RCC 7860 (cell line): ENCODE results near the gene NEURL3.

Experiments
- DNase-seq: peaks from one replicate; pipeline ENCODE4 v3.0.0-alpha.2; 2015; ENCODE audit warnings: low spot score
- FAIRE-seq: peaks from 2 replicates; lab custom pipeline; 2012; peaks lifted over from hg19 to GRCh38; lab: Jason Lieb, UNC

NEURL3 gene

DNA sequence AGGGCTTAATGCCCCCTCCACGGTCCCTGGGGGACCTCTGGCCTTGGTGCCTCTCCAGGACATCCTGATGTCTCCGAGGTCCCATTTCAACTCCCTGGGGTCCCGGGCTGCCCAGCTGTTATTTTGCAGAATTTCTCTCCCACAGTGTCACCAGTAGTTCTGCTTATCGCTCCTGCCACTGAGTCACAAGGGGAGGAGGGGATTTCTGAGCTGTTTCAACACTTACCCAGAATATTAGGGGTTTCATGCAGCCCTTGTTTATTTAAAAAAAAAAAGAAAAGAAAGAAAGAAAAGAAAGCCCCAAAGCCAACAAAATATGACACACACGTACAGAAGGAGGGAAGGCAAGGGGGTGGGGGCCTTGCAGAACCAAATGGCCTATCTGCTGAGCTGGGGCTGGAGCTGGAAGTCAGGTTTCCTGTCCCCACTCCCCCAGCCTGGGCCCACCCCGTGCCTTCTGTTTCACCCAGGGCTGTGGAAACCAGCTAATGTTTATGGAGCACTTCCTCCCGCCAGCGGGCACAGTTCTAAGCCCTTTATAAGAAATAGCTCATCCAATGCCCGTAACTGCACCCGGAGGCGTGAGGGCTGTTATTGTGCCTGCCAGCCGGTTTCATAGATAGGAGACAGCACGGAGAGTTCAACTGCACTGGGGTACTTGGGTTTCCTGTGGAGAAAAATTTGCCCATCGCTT is 23.0 kb upstream of the NEURL3 start:
- no peak for FAIRE-seq
- DNase-seq, result no peak

DNA sequence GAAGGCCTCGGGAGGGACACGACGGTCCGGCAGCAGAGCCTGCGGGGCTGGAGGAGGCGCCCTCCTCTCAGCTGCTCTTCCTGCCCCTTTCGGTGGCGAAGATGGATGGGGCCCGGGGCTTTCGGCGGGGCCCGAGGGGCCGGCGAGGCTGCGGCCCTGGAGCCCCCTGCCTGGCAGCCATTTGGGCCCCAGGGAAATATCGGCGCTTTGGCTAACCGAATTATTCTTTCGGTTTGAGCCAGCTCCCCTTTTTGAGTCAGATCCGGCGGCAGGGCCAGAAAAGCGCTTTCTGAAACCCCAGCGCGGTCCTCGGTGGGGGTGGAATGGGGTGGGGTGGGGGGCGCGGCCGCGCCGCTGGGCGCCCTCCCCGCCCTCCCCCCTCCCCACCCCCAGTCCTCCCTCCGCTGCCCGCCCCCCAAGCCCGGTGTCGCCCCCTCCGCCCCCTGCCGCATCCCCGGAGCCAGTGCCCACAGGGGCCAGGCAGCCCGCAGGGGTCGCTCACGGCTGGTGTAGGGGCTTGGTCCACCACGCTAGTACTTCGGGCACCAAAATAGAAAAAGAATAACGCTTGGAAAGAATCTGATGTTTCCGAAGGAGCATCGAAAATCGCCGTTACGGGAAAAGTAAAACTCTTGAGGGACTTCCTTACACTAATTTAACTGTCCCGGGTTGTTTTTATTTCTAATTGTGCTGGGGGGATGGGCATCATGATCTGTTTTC is 22.3 kb upstream of the NEURL3 start:
- FAIRE-seq, result no peak
- DNase-seq, result no peak

DNA sequence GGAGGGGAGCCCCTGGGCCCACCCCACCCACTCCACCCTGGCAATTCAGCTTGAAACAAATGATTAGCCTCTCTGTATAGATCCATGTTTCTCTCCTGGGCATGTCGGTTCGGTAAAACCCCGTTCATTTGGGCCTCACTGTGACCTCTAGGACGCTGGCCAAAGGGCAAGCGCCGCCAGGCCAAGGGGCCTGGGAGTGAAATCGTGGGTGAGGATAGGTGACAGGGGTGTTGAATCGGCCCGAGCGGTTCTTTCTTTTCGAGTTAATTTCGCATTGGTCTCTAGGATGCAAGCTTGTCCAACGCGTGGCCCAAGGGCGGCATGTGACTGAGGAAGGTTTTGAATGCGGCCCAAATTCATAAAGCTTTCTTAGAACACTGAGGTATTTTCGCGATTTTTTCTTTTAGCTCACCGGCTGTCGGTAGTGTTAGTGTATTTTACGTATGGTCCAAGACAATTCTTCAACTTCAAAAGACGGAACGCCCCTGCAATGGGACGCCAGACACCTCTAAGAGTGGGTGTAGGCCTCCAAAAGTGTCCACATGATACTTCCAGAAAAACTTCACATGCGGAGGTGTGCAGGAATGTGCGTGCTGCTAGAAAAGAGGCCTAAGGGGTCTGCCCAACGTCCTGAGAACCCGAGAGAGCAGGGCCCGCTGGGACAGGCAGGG is 21.6 kb upstream of the NEURL3 start:
- FAIRE-seq (no peak), DNase-seq (no peak)

DNA sequence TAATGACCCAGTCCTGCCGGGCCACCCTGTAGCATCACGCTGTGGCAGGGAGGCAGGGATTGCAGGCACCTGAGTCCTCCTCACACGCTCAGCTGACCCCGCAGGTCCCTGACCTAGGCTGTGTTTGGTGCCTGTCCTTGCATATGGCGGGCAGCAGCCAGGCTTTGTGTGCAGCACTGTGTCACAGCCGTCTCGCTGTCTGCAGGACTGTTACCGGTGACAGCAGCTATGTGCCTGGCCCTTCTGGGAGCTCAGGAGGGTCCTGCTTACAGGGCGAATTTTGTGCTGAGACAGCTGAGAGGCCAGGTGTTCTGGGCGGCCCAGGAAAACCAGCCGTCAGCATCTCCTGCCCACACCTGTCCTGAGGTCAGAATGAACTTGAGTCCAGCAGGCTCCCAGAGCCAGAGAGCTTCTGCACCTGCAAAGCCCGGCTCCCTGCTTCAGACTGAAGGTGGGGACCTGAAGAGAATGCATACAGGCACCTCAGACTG is 21.0 kb upstream of the NEURL3 start:
- DNase-seq (no peak), FAIRE-seq (no peak)

DNA sequence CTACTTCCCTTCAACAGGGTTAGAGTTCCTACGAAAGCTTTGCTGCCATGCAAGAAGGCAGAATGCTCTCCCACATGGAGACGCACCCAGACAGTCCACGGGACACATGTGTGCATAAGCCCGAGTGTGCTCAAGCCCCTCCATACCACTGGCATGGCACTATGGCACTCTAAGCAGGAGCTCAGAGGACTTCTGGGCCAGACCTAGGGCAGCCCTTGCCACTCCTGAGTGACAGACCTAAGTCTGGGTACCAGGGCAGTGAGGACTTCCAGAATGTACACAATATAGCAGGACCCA is 20.0 kb upstream of the NEURL3 start:
- DNase-seq (no peak), FAIRE-seq (no peak)

- FAIRE-seq, result no peak
Measured at GRCh38 chr2:96524482-96525210, 19.5 kb upstream of the NEURL3 start.

GRCh38 chr2:96523659-96524481 is 18.7 kb upstream of the NEURL3 start:
- no peak for DNase-seq
- no peak for FAIRE-seq

More at GRCh38 chr2:96524482-96525210, 19.5 kb upstream of the NEURL3 start:
- DNase-seq, result no peak

GRCh38 chr2:96522304-96523203 is 17.4 kb upstream of the NEURL3 start:
- no peak for FAIRE-seq

GRCh38 chr2:96521219-96521618 is 16.1 kb upstream of the NEURL3 start:
- no peak for FAIRE-seq
- DNase-seq, result no peak

More at GRCh38 chr2:96522304-96523203, 17.4 kb upstream of the NEURL3 start:
- DNase-seq, result no peak

DNA sequence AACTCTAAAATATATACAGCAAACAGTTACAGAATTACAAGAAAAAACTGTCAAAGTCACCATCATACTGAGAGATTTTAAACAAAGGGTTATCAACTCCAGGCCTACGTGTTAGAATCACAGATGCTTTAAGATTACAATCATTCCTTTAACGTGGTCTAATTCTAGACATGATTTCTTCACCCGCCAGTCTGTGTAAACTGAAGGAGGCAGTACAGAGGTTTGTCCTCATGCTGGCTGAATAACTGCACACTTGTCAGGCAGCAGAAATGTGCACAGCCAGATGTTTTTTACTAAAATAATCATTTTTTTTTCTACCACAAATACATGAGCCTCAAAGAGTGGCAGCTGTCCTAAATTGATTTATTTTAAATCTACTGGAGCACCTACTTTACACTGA is 15.5 kb upstream of the NEURL3 start:
- FAIRE-seq, result no peak
- DNase-seq, result no peak

GRCh38 chr2:96520231-96520630 is 15.1 kb upstream of the NEURL3 start:
- no peak for FAIRE-seq
- no peak for DNase-seq

- FAIRE-seq (no peak), DNase-seq (no peak)
Measured at GRCh38 chr2:96517079-96517478, 11.9 kb upstream of the NEURL3 start.

DNA sequence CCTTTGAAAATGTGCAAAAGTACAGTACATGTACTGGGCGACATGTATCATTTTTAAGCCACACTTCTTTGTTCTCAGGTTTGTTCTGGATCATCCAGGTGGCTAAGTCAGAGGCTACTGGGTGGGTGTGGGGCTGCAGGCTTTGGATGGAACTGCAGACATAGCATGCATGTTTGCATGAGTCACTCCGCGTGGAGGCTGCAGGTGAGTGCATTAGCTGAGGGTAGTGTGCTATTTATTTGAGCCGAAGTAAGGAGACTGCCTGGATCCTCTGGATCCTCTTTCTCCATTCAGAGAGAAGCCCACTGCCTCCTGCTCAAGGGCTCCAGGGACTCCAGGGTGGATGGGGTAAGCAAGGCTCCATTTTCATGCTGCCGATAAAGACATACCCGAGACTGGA is 9.4 kb upstream of the NEURL3 start:
- DNase-seq (no peak), FAIRE-seq (no peak)

- no peak for DNase-seq
- no peak for FAIRE-seq
Measured at GRCh38 chr2:96512341-96512740, 7.2 kb upstream of the NEURL3 start.

- FAIRE-seq (no peak), DNase-seq (no peak)
Measured at GRCh38 chr2:96511851-96512250, 6.7 kb upstream of the NEURL3 start.

- DNase-seq, result no peak
- FAIRE-seq, result no peak
Measured at GRCh38 chr2:96510931-96511595, 5.9 kb upstream of the NEURL3 start.

GRCh38 chr2:96509847-96510230 is 4.7 kb upstream of the NEURL3 start:
- FAIRE-seq (no peak), DNase-seq (no peak)

DNA sequence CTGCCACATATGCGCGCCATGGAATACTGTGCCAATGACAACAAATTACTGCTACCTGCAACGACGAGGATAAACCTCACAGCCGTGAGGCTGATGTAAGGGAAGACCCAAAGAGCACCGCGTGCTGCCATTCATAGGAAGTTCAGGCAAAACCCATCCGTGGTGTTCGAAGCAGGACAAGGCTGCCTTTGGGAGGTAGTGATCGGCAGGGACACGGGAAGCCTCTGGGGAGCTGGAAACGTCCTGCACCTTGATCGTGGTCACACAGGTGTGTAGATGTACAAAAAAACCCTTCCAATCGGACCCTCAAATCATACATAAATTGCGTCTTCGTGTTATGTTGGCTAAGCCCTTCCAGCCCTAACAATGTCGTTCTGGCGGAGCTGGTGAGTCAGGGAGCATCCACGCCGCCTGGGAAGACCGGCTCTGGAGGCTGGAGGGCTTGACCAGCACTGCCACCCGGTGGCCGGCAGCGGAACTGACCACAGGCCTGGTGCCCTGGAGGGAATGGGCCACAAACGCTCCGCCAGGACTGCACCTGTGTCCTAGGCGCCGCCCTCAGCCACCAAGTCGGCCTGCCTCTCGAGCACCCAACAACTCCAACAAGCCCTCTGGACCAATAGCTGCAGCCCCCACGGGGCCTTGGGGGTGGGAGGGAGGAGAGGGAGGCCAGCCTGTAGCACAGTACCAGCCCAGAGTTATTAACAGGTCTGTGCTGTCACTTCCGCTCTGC is 4.1 kb upstream of the NEURL3 start:
- DNase-seq (peak; percentile 64), FAIRE-seq (peak; percentile 35)
